GM12878 (cell line): ENCODE results near the gene ADSL.

Source experiments
- EZH2 ChIP-seq: IDR thresholded peaks from 2 replicates; pipeline ENCODE4 v1.6.1; 2012; ENCODE audit warnings: low read depth, mild to moderate bottlenecking, control low read depth, inconsistent platforms, low read length, borderline replicate concordance; ENCODE audit not compliant: control insufficient read depth
- HDAC2 ChIP-seq: fragments of 200-600 bp; sonication (generic); IDR thresholded peaks from 2 replicates; pipeline ENCODE4 v1.6.1; 2017
- SIN3A ChIP-seq: IDR thresholded peaks from 2 replicates; pipeline ENCODE4 v1.6.1; 2012; ENCODE audit warnings: low read depth, low read length, improper control_type of control experiment
- TF ChIP-seq, protein P1 (sequence below), 3 experiments: IDR thresholded peaks in 2 of 3; conservative IDR thresholded peaks in 1 of 3; 2 replicates each; pipeline ENCODE4 v1.5.1; 2011; ENCODE audit warnings: low read depth in 3 of 3, low read length in 3 of 3, mild to moderate bottlenecking in 3 of 3, control low read depth in 2 of 3, moderate library complexity in 2 of 3, inconsistent platforms in 1 of 3, mixed read lengths in 1 of 3; ENCODE audit not compliant: control insufficient read depth in 2 of 3, insufficient read depth in 1 of 3; ENCODE audit errors: extremely low read depth in 1 of 3
- TF ChIP-seq, protein P2 (sequence below): fragments of 450-650 bp; conservative IDR thresholded peaks from 2 replicates; pipeline ENCODE4 v1.6.1; 2017; ENCODE audit warnings: mild to moderate bottlenecking, moderate library complexity

DNA sequence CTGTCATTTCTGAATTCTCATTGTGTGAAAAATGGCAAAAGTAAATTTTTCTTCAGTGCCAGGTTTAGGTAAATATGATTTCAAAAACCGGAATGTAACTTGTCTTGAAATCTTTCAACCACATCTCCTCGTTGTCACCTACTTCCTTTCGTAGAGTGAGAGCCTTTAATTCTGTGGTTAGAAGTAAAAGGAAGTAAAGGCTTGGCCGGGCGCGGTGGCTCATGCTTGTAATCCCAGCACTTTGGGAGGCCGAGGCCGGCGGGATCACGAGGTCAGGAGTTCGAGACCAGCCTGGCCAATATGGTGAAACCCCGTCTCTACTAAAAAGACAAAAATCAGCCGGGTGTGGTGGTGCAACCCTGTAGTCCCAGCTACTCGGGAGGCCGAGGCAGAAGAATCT, 53.9 kb downstream of the ADSL start:
- no peak for TF ChIP-seq EZH2
- TF ChIP-seq, protein P1, sequence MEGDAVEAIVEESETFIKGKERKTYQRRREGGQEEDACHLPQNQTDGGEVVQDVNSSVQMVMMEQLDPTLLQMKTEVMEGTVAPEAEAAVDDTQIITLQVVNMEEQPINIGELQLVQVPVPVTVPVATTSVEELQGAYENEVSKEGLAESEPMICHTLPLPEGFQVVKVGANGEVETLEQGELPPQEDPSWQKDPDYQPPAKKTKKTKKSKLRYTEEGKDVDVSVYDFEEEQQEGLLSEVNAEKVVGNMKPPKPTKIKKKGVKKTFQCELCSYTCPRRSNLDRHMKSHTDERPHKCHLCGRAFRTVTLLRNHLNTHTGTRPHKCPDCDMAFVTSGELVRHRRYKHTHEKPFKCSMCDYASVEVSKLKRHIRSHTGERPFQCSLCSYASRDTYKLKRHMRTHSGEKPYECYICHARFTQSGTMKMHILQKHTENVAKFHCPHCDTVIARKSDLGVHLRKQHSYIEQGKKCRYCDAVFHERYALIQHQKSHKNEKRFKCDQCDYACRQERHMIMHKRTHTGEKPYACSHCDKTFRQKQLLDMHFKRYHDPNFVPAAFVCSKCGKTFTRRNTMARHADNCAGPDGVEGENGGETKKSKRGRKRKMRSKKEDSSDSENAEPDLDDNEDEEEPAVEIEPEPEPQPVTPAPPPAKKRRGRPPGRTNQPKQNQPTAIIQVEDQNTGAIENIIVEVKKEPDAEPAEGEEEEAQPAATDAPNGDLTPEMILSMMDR (IDR thresholded peaks at IDR 0.05 in 2 of 3, conservative IDR thresholded peaks at IDR 0.05 in 1 of 3; ENCODE audit: control insufficient read depth in 2 of 3, extremely low read depth in 1 of 3, insufficient read depth in 1 of 3, low read depth in 3 of 3, low read length in 3 of 3): no peak
- TF ChIP-seq, protein P2, sequence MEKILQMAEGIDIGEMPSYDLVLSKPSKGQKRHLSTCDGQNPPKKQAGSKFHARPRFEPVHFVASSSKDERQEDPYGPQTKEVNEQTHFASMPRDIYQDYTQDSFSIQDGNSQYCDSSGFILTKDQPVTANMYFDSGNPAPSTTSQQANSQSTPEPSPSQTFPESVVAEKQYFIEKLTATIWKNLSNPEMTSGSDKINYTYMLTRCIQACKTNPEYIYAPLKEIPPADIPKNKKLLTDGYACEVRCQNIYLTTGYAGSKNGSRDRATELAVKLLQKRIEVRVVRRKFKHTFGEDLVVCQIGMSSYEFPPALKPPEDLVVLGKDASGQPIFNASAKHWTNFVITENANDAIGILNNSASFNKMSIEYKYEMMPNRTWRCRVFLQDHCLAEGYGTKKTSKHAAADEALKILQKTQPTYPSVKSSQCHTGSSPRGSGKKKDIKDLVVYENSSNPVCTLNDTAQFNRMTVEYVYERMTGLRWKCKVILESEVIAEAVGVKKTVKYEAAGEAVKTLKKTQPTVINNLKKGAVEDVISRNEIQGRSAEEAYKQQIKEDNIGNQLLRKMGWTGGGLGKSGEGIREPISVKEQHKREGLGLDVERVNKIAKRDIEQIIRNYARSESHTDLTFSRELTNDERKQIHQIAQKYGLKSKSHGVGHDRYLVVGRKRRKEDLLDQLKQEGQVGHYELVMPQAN: no peak
- TF ChIP-seq HDAC2: no peak
- TF ChIP-seq SIN3A: no peak
